Measurements from ENCODE around the gene FOXC1.

Gene FOXC1

DNA sequence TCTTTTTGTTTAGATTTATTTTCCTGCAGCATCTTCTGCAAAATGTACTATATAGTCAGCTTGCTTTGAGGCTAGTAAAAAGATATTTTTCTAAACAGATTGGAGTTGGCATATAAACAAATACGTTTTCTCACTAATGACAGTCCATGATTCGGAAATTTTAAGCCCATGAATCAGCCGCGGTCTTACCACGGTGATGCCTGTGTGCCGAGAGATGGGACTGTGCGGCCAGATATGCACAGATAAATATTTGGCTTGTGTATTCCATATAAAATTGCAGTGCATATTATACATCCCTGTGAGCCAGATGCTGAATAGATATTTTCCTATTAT is 3.2 kb downstream of the FOXC1 start:
- DNase-seq = no peak

DNA sequence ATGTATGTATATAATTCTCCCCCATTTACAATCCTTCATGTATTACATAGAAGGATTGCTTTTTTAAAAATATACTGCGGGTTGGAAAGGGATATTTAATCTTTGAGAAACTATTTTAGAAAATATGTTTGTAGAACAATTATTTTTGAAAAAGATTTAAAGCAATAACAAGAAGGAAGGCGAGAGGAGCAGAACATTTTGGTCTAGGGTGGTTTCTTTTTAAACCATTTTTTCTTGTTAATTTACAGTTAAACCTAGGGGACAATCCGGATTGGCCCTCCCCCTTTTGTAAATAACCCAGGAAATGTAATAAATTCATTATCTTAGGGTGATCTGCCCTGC is 3.6 kb downstream of the FOXC1 start:
- no peak for DNase-seq

DNA sequence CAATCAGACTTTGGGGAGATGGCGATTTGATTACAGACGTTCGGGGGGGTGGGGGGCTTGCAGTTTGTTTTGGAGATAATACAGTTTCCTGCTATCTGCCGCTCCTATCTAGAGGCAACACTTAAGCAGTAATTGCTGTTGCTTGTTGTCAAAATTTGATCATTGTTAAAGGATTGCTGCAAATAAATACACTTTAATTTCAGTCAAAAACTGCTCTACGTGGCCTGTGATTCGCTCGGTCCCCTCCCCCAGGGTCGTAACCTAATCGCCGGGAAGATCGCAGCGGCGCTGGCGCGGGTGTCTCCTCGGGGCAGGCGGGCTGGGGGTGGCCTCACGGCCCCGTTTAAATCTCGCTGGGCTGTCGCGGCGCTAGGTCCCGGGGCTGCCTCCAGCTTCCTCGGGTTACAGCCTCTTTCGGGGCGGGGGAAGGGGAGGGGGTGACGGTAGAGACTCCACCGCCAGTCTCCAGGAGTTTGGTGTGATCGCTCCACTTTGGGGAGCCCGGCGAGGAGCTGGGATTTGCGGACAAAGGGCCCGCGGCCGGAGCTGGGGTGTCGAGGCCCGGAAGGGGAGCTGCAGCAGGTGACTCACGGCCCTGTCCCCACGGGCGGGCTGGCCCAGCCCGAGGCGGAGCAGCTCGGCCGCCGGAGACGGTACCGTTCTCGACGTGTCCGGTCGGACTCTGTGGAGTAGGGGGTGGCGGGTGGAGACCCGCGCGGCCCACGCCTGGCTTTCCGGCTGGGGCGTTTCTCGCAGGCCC is 4.2 kb downstream of the FOXC1 start:
- DNase-seq = no peak

DNA sequence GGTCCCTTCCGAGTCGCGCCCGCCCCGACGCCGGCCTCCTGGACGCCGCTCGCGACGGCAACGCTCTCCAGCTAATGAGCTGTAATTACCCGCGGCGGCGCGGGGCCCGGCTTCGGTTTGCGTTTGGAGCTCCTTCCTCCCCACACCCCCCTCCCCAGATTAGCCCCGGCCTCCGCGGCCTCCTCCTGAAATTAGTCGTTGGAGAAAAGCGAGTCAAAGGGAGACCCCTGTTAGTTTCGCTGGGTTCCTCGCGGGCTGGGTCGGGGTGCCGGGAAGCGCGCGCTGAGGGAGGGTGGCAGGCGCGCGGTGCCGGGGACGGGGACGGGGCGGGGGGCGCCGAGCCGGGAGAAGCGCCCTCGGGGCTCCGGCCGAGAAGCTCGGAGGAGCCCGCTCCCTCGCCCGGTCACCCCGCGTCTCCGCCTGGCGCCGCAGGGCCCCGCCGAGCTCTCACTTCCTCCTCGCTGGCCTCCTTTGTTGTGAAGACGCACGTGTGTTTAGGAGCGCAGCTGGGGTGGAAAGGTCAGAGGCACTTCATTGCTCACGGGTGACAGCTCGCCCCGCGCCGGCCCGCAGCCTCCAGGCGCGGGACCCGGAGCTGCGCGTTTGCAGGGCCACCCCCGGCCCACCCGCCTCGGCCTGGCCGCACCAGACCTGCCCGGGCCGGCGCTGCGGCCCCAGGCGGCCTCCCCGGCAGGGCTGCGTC is 4.9 kb downstream of the FOXC1 start:
- DNase-seq = no peak

DNA sequence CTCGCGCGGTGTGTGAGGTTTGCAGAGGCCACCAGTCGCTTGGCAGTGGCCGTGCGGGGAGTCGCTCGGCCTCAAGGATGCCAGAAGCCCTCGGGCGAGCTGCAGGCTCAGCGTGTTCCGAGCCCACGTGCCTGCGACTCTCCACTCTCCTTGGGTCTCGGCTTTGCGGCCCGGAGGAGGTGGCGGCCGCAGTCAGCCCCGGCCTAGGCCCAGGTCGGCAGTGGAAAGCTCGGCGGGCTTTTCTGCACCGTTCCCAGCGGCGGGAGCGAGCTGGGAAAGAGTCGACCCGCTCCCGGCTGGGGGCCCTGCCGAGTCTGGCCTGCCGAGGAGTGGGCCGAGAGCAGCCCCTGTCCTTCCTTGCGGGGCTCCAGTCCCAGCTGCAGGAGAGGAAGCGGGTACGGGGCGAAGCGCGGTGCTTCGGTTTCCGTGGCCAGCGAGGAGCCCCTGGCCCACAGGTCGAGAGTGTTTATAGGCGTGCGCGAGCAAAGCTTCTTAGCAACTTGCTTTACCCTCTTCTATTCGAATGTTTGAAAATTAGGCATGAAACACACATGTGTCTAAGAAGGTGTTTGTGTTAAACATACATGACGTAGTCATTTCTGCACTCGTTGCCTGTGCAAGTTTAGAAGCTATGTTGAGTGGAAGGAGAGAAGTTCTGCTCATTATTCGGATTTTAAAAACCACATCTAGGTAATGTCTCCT is 5.6 kb downstream of the FOXC1 start:
- no peak for DNase-seq

DNA sequence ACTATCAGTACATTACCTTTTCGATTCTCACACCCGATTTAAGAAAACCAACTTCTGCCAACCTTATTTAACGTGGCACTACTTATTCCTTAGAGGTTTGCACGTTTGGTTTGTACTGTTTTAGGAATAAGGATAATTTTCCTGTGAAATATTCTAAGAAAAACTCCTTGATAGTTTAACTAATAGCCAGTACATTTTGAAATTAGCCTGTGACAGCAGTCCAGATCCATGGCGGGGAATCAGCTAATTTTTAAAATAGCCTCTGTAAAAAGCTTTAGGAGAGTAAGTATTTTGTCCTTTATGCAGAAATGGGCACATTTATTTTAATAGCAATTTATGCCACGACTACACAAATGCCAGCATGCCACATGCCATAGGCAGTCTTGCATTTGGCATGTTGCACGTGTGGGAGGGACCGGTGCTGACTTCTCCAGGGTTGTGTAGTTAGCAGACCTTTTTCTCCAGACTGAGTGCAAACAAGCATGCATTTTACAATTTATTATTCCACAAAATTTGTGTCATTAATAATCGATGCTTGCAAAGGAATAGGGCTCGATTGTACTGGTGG is 6.2 kb downstream of the FOXC1 start:
- no peak for DNase-seq

DNA sequence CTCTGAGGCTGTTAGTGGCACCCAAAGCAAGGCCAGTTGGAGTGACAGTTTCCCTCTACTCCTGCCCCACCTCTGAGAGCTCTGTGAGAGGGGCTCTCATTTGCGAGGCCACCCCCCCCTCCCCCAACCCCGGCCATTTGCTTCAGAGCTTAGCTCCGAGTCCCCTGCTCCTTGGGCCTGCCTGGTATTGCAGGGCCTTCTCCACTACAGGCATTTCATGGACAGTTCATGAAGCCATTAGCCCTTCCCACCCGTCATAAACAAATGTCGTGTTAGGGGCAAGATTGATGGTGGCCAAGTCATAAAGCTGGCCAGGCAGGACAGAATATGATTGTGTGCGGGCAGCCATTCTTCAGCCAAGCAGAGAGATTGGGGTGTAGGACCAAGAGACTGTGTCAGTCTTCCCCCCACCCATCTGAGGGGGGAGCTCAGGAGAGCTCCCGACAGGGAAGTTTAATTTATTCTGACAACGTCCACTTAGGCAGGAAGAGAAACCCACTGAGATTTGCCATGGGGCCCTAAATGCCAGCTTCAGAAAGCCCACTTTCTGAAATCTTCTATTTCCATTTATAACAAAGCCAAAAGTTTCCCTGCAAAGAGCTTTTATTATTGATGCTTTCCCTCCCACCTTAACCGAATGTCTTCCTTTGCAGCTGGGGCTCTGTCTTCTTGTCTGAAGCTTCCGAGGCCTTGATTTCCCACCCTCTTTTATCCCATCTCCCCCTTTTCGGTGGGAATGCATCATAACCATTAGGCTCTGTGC is 7.2 kb downstream of the FOXC1 start:
- no peak for DNase-seq

DNA sequence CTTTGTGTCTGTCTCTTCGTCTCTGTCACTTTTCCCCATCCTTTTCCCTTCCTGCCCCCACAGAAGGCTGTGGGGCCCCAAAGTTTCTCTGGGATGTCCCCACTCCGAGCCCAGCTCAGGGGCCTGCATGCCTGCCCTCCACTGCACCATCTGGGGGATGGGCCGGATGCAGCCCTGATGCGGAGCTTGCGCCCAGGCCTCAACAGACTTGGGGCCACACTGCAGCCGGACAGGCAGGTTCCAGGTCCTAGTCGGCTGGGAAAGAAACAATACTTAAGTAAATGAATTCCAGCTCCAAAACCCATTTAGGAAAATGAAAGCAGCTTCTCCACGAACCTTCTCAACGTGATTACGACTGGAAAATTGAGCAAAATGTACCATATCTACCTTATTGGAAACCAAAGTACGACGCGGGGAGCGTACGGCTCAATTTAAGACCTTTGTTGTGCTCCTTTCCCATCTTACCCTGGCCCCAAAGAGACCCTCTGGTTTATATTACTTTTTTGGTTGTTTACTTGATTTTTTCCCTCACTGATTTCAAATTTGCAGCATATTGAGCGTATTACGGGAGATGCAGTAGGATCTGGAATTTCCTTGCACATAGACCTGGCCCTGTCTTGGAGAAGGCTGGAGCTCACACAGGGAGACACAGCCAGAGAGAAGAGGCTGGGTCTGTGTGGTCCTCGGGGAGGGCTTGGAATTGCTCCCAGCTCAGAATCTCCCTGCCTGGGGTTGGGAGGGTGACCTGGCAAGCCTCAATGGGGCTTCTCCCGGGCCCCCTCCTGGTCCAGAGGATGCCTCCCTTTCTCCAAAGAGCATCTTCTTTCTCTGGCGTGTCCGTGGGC is 8.0 kb downstream of the FOXC1 start:
- DNase-seq = no peak

DNA sequence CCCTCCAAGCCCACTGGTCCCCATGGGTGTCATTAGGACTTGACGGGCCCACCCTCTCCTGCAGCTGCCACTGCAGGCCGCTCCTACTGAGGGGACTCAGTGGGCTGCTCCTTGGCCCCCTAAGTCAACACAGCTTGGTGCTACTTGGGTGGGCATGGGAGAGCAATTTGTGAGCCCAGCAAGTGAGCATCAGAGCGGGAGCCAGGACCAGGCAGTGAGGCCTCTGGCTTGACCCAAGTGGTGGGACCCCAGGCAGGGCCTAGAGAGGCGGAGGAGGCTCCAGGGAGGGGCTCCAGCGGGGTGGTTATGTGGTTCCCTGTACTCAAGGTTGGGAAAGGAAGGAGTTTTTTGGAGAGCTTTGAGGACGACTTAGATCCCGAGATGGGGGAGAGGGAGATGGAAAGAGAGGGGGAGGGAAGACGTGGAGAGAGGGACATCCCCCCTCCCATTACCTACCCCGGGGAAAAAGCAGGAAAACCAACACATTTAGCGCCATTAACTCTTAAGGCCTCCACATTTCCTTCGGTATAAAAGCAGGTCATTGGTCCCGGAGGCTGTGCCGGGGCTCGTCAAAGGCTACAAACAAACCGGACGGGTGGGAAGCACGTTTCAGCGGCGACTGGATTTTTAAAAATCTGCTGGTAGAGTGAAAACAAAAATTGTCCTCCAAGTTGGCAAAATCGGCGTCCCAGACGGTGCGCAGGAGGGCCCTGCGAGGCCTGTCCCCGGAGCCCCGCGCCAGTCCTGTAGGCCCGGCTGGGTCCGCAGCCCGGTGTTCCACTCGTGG is 8.8 kb downstream of the FOXC1 start:
- DNase-seq = no peak

DNA sequence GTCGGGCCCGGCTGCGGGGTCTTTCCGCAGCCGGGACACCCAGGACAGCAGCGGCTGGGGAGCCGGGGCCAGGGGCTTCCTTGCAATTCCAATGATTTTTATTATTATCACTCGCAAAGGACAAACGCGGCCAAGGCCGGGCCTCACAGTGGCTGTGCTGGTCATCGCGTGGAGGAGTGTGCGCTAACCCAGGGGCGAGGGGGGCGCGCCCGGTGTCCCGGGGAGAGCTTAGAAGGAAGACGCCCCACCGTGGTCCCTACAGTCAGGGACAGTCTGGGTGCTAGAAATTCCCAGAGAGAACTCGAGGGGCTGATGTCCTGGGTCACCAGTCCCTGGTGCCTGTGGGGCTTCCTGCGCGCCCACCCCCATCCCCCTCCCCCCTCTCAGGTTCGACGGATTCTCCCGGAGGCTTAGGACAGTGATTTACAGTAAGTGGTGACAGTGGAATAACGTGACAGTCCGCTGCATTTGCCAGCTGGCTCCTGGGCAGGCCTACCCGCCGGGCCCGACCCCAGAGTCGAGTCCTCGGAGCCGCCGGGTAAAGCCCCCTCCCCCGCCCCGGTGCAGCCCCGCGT is 9.5 kb downstream of the FOXC1 start:
- no peak for DNase-seq

DNA sequence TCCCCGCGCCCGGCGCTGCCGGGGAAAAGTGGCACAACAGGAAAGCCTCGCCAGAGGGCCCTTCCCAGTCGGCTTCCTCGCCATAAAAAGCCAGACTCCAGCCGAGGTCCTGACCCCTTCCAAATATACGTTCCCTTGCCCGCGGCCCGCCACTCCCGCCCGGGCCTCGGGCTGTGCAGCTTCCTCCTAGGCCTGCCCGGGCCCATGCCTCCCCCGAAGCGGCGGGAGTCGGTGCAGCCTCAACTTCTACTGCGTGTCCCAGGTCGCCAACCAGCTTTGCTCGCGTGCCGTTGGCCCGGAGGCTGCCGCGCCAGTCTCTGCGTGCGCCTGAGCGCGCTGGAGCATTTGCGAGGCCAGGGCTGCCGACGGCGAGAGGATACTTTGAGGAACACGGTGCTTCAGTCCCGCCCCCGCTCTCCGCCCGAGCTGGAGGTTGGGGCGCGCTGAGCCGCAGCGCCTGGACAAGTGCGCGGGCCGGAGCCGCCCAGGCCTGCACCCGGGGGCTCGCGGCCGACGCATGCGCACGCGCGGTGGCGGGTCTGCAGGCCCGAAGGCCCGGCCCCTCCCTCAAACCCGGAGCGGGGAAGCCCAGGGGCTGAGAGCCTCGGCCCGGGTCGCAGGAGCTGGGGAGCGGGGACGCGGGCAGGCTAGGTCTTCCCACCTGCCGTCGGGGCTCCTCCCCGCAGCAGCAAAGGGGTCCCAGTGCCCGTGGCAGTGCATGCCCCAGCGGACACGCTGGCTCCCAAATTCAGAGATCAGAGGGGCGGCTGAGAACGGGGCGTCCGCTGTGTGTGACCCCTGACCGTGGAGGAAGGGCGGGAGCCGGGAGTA is 10.2 kb downstream of the FOXC1 start:
- DNase-seq = no peak

DNA sequence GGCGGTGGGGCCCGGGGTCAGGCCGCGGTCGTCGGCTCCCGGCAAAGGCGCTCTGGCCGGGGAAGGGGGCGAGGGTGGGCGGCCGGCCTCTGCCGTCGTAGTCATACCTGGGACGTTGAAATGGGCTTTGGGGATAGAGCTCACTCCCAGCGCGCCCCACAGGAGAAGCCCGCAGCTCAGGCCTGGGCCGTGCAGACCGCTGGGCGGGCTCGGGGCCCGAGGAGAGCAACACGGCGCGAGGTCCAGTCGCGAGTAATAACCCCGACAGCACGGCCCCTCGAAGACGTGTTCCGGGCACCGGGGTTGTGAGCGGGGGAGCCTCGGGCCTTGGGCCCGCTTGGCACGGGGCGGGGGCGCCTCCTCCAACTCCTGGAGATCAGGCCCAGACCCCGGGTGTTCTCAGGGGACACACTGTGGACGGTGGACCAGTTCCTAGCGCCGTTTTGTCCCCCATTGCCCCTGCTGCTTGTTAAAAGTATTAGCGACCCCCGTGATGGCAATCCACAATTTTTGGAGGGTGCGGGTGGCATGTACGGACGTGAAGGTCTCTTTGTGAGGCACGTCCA is 10.9 kb downstream of the FOXC1 start:
- no peak for DNase-seq

DNA sequence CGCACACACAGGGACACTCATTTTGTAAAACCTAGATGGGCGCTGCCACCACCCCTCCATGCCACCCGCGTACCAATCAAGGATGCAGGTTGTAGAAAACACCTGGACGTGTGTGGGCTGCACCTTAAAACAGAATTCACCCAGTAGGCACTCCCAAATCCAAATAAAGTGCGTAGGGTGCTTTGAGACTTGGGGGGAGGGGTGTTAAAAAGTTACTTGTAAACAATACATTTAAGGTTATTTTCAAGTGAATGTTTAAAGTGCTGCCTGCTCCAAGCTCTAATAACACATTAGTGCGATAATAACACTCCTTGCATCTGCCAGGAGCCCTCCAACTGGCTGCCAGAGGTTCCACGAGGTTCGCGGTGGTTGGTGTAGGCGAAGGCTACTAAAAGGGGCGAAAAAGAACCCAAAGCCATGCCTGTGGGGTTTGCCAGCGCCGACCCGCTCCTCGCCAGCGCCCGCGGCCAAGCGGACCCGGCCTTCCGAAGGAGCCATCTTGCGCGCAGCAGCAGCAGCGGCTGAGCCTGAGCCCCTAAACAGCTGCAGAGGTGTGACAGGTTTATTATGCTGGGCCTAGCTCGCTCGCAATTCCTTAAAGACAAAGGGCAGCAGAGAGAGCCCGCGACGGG is 11.5 kb downstream of the FOXC1 start:
- DNase-seq = no peak

DNA sequence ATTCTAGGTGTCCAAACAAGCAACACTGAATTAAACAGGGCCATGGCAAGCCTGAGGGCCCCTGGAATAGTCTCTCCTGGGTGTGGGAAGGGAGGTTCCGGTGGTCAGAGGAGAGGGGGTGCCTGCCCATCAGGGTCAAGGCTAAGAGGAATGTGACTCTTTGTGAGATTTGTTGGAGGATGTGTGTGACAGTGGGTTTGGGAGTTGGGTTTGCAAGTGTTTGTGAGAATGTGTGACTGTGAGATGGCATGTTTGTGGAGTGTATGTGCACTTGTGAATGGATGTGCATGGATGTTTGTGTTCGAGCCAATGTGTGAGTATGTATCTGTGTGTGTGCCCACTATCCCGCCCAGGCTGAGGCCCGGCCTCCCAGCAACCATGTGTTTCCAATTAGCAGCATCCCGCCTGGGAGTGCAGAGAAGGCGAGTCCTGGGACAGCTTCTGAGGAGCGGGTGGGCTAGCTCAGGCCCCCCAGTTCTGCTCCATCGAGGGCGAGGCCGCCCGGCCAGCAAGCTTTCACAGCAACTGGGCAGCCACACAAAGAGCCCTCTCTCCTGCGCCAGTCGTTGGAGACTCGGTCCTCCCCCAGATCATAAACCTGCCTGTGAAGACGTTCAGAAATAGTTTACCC is 12.6 kb downstream of the FOXC1 start:
- no peak for DNase-seq

DNA sequence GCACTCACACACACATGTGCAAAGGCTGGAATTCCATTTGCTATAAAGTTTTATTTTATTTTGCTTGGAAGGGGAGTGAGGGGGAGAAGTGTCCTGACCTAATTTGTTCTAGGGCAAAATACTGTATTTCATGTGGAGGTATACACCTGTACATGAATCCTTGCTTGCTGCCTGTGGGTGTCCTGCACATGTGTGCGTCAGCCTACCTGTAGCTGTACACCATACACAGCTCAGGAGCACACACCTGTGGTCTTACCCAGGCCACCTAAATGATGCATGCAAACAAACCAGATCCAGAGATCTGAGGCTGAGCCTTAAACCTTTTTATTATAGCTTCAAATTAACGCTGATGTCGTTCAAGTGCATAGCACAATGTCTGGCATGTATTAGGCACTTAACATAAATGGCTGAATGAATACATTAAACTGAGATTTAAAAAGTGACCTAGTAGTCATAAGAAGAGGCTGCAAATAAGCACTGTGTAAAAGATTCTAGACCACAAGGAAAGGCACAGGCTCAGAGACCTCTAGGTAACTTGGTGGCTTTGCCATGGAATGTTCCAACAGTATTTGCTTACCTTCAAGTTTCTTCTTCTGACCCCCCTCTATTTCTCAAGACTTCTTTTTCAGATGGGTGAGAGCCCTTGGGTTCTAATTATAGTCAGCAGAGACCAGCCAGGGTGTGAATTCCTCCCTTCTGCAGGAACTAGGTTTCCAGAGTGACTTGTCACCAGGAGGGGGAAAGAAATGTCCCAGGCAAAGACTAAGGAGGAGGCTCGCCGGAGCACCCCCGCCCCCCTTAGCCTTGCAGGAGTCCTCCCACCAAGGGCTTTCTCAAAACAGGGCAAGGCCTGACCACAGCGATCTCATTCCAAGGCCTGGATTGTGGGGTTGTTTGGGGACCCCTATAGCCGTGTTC is 13.4 kb downstream of the FOXC1 start:
- no peak for DNase-seq

DNA sequence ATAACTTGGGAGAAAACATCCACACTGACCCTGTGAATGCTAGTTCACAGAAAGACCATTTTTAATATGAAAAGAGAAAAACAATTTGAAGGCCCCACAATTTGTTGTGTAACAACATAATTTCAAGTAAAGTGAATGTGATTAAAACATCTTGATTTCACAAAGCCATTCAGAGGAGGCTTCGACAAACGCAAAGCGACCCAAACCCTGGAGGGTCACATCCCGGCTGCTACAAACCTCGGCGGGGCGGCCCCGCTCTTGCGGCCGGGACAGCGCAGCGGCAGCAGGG is 14.0 kb downstream of the FOXC1 start:
- no peak for DNase-seq

DNA sequence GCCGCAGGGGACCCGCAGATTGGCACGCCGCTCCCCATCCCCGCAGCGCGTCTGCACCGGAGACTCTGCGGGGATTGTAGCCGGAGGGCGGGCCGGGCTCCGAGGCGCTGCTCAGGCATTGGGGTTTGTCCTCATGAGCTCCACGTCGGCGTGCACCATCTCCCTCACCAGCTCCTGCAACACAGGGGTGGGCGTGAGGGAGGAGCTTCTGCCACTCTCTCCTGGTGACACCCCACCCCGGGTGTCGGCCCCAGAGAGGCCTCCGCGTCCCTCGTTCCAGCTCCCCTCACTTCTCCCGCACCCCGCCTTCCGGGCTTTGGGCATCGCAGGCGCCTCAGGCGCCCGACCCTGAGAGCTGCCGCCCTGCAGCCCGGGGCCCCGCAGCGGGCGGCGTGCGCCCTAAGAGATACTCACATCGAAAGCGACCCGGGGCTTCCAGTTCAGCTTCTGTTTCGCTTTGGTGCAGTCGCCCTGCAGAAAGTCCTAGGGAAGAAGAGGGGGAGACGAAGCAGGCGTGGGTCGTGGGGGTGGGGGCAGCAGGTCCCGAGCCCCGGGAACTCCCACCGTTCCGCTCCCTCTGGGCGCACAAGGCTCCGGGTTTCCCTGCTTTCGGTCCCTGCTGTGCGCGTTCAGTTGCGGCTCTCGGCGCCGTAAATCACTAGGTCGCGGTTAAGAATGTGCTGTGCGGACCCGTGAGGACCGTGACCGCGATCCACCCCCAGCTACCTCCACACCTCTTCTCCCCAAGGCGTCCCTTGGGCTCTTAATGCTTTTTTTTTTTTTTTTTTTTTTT is 14.5 kb downstream of the FOXC1 start:
- no peak for DNase-seq
